Activated naive CD4-positive, alpha-beta T cell treated with anti-CD3 and anti-CD28 coated beads, Interleukin-2, amount 10 ng/mL, durations not matched to agents 7 days and 5 days (primary cell): ENCODE data around the gene STMN3.
"Not testable (repeated sequence)": the region's sequence is repeated elsewhere in the genome, so short reads cannot be mapped to it uniquely, and the experiment has no call there.

Experiments
- CTCF ChIA-PET: fragments of 350-600 bp; sonication (Branson Sonifier 250); formaldehyde crosslinking; loops from one replicate; lab custom pipeline; 2021; ENCODE audit warnings: antibody characterized with exemption; lab: Charles Lee
- DNase-seq: peaks from one replicate; pipeline ENCODE4 v3.0.0-alpha.2; 2020
- H3K27ac Mint-ChIP-seq: one replicate; pipeline ENCODE4 v1.8.0; 2021; ENCODE audit warnings: mild to moderate bottlenecking, moderate library complexity, mixed read lengths
- H3K27me3 Mint-ChIP-seq: one replicate; pipeline ENCODE4 v1.8.0; 2021; ENCODE audit warnings: mild to moderate bottlenecking, mixed read lengths
- H3K36me3 Mint-ChIP-seq: one replicate; pipeline ENCODE4 v1.8.0; 2021; ENCODE audit warnings: mixed read lengths
- H3K4me1 Mint-ChIP-seq: one replicate; pipeline ENCODE4 v1.8.0; 2021; ENCODE audit warnings: mixed read lengths
- H3K4me3 Mint-ChIP-seq: one replicate; pipeline ENCODE4 v1.8.0; 2021; ENCODE audit warnings: mild to moderate bottlenecking, moderate library complexity, mixed read lengths
- H3K9me3 Mint-ChIP-seq: one replicate; pipeline ENCODE4 v1.8.0; 2021; ENCODE audit warnings: mixed read lengths

Gene STMN3

DNA sequence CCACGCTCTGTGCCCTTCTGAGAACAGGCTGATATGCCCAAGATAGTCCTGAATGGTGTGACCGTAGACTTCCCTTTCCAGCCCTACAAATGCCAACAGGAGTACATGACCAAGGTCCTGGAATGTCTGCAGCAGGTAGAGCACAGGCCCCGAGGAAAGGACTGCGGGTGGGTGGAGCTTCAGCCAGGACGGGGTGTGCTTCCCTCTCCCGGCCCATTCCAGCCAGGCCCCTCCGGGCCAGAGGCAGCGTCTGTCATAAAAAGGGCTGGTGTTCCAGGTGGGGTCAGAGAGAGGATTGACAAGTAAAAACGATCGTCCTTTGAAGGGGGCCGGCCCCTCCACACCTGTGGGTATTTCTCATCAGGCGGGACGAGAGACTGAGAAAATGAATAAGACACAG, 6.1 kb upstream of the STMN3 start:
- peak overlapping the region; percentile 84 for H3K4me3 Mint-ChIP-seq
- CTCF ChIA-PET = no interaction called here

DNA sequence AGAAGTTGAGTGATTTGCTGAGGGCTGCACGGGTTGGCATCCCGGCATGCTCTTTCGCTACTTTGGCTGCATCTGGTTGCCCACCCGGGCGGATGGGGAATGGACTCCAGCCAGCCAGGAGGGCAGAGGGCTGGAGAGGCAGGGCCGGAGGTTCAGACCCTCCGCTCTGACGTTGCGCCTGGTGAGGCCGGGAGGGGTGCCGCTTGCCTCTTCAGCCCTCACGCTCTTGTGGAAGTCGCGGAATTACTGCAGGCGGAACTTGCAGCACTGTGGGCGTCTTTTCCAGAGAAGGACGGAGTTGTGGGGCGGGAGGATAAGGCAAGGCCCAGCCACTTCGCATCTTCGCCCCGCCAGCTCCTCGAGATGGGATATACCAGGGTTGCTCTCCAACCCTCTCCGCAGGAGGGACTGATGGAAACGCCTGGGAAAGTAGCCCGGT, 5.5 kb upstream of the STMN3 start:
- DNase-seq = peak; percentile 53
- Mint-ChIP-seq H3K36me3 (peaks cover 3% of the 10 kb centered on the region), H3K27ac (peak overlapping the region; percentile 88), H3K4me3 (peak overlapping the region; percentile 84), H3K4me1 (peaks cover 37% of the 10 kb centered on the region), H3K9me3 (no peaks in the 10 kb centered on the region), H3K27me3 (peaks cover 17% of the 10 kb centered on the region)
- CTCF ChIA-PET = interaction anchor here (0.6 to 1.7 kb wide), 4 partner anchors 10 to 462 kb away, joined by 3 to 7 read pairs (median 4); no protein-coding TSS in a partner anchor

More for the DNA sequence above, 6.1 kb upstream of the STMN3 start:
- peaks cover 3% of the 10 kb centered on the region for H3K36me3 Mint-ChIP-seq
- H3K4me1 Mint-ChIP-seq = peaks cover 31% of the 10 kb centered on the region
- no peak for DNase-seq
- H3K27ac Mint-ChIP-seq = no peak overlapping the region
- no peaks in the 10 kb centered on the region for H3K9me3 Mint-ChIP-seq
- H3K27me3 Mint-ChIP-seq = peaks cover 11% of the 10 kb centered on the region

- H3K27me3 Mint-ChIP-seq = peaks cover 24% of the 10 kb centered on the region
- peak within 1 kb of the TSS; percentile 88 for H3K27ac Mint-ChIP-seq
- H3K4me1 Mint-ChIP-seq = peaks cover 38% of the 10 kb centered on the region
- peaks cover 3% of the 10 kb centered on the region for H3K36me3 Mint-ChIP-seq
- no peaks in the 10 kb centered on the region for H3K9me3 Mint-ChIP-seq
- CTCF ChIA-PET = interaction anchor here (0.6 to 1.7 kb wide), 4 partner anchors 10 to 463 kb away, joined by 3 to 7 read pairs (median 4); no protein-coding TSS in a partner anchor
- DNase-seq = peak; percentile 89
- peak within 1 kb of the TSS; percentile 84 for H3K4me3 Mint-ChIP-seq
Measured at GRCh38 chr20:63657937-63658748, 4.9 kb upstream of the STMN3 start, which contains the start of gene RTEL1. Gene RTEL1 (plus strand): TSS chr20:63658312. CDS start chr20:63659403, 1,091 bp downstream.

GRCh38 chr20:63657260-63657936, 4.2 kb upstream of the STMN3 start:
- peaks cover 2% of the 10 kb centered on the region for H3K36me3 Mint-ChIP-seq
- CTCF ChIA-PET = interaction anchor here (1.3 to 1.7 kb wide), 2 partner anchors 15 to 120 kb away, joined by 4 to 7 read pairs; no protein-coding TSS in a partner anchor

DNA sequence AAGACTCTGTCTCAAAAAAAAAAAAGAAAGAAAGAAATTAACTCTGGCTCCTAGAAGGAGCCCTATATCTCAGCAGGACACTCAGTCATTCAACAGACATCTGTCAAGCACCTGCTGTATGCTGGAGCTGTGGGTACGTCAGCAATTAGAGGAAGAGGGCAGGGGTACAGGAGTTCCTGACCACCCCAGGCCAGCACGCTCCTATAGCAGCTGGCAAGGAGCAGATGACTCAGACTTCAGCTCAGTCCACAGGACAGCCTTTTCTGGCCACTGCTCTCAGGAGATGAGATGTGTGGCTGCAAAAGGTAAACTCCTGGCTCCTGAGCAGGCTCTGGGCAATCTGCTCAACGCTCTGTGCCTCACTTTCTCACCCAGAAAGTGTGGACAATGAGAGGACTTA, 3.2 kb upstream of the STMN3 start:
- Mint-ChIP-seq H3K27ac (no peak overlapping the region), H3K36me3 (no peaks in the 10 kb centered on the region), H3K4me3 (no peak overlapping the region), H3K9me3 (no peaks in the 10 kb centered on the region), H3K27me3 (peaks cover 34% of the 10 kb centered on the region), H3K4me1 (peaks cover 42% of the 10 kb centered on the region)
- CTCF ChIA-PET = no interaction called here
- no peak for DNase-seq

More at GRCh38 chr20:63657260-63657936, 4.2 kb upstream of the STMN3 start:
- H3K27me3 Mint-ChIP-seq = peaks cover 25% of the 10 kb centered on the region
- DNase-seq = no peak
- peak overlapping the region; percentile 88 for H3K27ac Mint-ChIP-seq
- peak overlapping the region; percentile 84 for H3K4me3 Mint-ChIP-seq
- peaks cover 38% of the 10 kb centered on the region for H3K4me1 Mint-ChIP-seq
- no peaks in the 10 kb centered on the region for H3K9me3 Mint-ChIP-seq

DNA sequence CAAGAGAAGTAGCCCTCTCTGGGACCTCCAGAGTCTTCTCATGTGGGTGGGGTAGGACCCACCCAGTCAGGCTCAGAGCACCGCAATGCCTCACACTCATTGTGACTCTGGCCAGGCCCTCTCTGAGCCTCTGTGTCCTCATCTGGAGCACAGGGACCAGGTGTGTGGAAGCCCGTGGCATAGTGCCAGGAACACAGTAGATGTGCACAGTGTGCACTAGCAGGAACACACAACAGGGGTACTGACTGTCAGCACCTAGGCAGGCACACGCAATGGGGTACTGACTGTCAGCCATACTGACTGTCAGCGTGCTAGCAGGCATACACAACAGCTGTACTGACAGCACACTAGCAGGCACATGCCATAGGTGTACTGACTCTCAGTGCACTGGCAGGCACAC, 2.0 kb upstream of the STMN3 start:
- H3K9me3 Mint-ChIP-seq = no peaks in the 10 kb centered on the region
- peaks cover 46% of the 10 kb centered on the region for H3K4me1 Mint-ChIP-seq
- CTCF ChIA-PET = no interaction called here
- peaks cover 41% of the 10 kb centered on the region for H3K27me3 Mint-ChIP-seq
- no peak overlapping the region for H3K27ac Mint-ChIP-seq
- no peaks in the 10 kb centered on the region for H3K36me3 Mint-ChIP-seq
- H3K4me3 Mint-ChIP-seq = no peak overlapping the region
- DNase-seq = no peak

DNA sequence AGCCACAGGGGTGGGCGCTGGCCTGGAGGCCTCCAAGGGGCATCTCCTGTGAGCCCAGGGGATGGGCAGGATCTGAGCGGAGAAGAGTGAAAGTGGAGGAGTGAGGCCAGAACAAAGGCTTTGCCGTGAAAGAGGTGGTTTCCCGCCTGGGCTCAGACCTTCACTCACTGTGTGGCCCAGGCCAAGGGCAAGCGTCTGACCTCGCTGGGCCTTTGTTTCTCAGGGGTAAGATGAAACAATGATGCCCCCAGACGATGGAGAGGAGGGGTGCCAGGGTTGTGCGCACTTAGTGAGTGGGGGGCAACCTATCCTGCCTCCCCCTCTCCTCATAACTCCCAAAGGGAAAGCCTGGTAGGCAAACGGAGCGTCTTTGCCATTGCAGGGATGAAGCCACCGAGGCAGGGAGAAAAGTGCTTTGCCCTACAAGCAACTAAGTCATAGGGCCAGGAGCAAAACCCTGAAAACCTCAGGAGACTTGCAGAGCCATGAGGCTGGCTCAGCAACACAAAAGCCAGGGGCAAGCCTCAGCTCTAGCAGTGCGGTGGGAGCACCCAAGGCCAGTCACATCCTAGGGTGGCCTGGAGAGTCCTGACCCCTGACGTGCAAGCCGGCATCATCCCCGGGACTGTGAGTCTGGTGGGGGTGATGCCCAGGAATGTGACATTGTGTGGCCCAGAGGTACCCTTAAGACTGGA, 897 bp upstream of the STMN3 start:
- Mint-ChIP-seq H3K27ac (peak overlapping the region; percentile 60), H3K4me1 (peaks cover 36% of the 10 kb centered on the region), H3K36me3 (no peaks in the 10 kb centered on the region), H3K27me3 (peaks cover 47% of the 10 kb centered on the region), H3K4me3 (peak overlapping the region; percentile 82), H3K9me3 (no peaks in the 10 kb centered on the region)
- DNase-seq = no peak
- CTCF ChIA-PET = interaction anchor here (1.1 kb wide), 1 partner anchor 12 kb away, joined by 5 read pairs; no protein-coding TSS in a partner anchor

GRCh38 chr20:63652192-63652980, 838 bp downstream of the STMN3 start:
- H3K9me3 Mint-ChIP-seq = no peaks in the 10 kb centered on the region
- DNase-seq = peak; percentile 66
- peaks cover 50% of the 10 kb centered on the region for H3K27me3 Mint-ChIP-seq
- no peaks in the 10 kb centered on the region for H3K36me3 Mint-ChIP-seq
- H3K27ac Mint-ChIP-seq = no peak overlapping the region
- peak overlapping the region; percentile 67 for H3K4me3 Mint-ChIP-seq
- CTCF ChIA-PET = no interaction called here
- H3K4me1 Mint-ChIP-seq = peaks cover 22% of the 10 kb centered on the region

GRCh38 chr20:63651942-63652191, 1.4 kb downstream of the STMN3 start:
- DNase-seq = peak; percentile 60
- H3K27ac Mint-ChIP-seq = no peak overlapping the region
- no peaks in the 10 kb centered on the region for H3K9me3 Mint-ChIP-seq
- H3K36me3 Mint-ChIP-seq = no peaks in the 10 kb centered on the region
- H3K4me1 Mint-ChIP-seq = peaks cover 20% of the 10 kb centered on the region
- H3K4me3 Mint-ChIP-seq = peak overlapping the region; percentile 67
- H3K27me3 Mint-ChIP-seq = peaks cover 50% of the 10 kb centered on the region
- CTCF ChIA-PET = no interaction called here

- Mint-ChIP-seq H3K27me3 (peaks cover 50% of the 10 kb centered on the region), H3K4me1 (peaks cover 20% of the 10 kb centered on the region)
- H3K27ac Mint-ChIP-seq, H3K4me3 Mint-ChIP-seq, H3K9me3 Mint-ChIP-seq, DNase-seq, H3K36me3 Mint-ChIP-seq: not testable (repeated sequence)
- CTCF ChIA-PET = interaction anchor here (1.3 kb wide), 1 partner anchor 9 kb away, joined by 4 read pairs; no protein-coding TSS in a partner anchor
Measured at GRCh38 chr20:63650486-63650885, 2.7 kb downstream of the STMN3 start.

DNA sequence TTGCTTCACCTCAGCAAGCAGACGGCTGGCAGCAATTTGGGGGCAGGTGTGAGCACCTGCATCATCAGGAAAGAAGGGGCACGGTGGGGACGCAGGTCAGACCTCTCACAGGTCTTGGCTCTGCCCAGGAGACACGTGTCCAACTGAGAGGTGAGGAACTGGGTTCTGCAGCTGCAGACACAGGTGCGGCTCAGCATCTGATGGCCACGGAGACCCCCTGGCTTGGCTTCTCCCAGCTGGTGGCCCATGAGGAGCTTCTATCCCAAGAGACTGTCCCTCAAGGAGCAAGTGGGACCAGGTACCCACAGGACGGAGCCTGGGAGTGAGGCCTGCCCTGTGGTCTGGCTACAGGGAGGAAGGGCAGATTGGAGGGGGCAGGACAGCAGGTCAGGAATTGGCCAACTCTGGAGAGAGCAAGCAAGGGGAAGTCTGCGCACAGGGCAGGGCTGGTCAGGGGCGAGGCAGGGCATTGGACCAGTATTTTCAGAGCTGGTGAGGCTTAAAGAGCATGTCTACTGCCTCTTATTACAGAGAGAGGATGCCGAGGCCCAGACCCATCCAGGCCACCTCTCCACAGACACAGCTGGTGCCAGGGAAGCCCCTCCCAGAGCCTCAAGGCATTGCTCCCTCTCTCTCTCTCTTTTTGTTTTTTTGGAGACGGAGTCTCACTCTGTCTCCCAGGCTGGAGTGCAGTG, 4.2 kb downstream of the STMN3 start:
- H3K36me3 Mint-ChIP-seq = no peaks in the 10 kb centered on the region
- no peak overlapping the region for H3K4me3 Mint-ChIP-seq
- peaks cover 45% of the 10 kb centered on the region for H3K27me3 Mint-ChIP-seq
- H3K27ac Mint-ChIP-seq = no peak overlapping the region
- no peak for DNase-seq
- CTCF ChIA-PET = no interaction called here
- H3K9me3 Mint-ChIP-seq = no peaks in the 10 kb centered on the region
- peaks cover 15% of the 10 kb centered on the region for H3K4me1 Mint-ChIP-seq

DNA sequence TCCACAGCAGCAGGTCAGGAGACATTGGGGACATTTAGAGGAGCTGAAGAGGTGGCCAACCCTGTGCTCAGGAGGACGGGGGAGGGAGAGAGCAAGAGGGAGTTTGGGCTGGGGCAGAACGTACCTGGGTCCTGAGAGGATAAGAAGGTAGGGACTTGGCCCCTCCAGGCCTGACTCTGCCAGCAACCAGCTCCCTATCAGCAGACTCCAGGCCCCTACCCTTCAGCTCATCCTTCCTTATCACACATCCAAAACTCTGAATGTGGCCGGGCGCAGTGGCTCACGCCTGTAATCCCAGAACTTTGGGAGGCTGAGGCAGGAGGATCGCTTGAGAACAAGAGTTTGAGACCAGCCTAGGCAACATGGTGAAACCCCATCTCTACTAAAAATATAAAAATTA, 5.0 kb downstream of the STMN3 start:
- H3K27me3 Mint-ChIP-seq = peaks cover 42% of the 10 kb centered on the region
- H3K4me3 Mint-ChIP-seq = no peak overlapping the region
- peaks cover 16% of the 10 kb centered on the region for H3K4me1 Mint-ChIP-seq
- no peak for DNase-seq
- CTCF ChIA-PET = no interaction called here
- no peaks in the 10 kb centered on the region for H3K9me3 Mint-ChIP-seq
- no peaks in the 10 kb centered on the region for H3K36me3 Mint-ChIP-seq
- no peak overlapping the region for H3K27ac Mint-ChIP-seq

- DNase-seq = peak; percentile 36
- Mint-ChIP-seq H3K4me1 (peaks cover 15% of the 10 kb centered on the region), H3K4me3 (no peak overlapping the region), H3K27me3 (peaks cover 23% of the 10 kb centered on the region), H3K9me3 (no peaks in the 10 kb centered on the region), H3K27ac (no peak overlapping the region), H3K36me3 (no peaks in the 10 kb centered on the region)
- CTCF ChIA-PET = interaction anchor here (0.9 kb wide), 1 partner anchor 28 kb away, joined by 3 read pairs; no protein-coding TSS in a partner anchor
Measured at GRCh38 chr20:63645218-63645617, 8.0 kb downstream of the STMN3 start.
